NCI-H2196 (cell line): ENCODE results near the gene PARN.
"Not testable (repeated sequence)": the region's sequence is repeated elsewhere in the genome, so short reads cannot be mapped to it uniquely, and the experiment has no call there.

Experiments
- DNase-seq: peaks from one replicate; lab custom pipeline; 2025; ENCODE audit not compliant: unreplicated experiment; lab: John Stamatoyannopoulos, UW

The PARN gene

DNA sequence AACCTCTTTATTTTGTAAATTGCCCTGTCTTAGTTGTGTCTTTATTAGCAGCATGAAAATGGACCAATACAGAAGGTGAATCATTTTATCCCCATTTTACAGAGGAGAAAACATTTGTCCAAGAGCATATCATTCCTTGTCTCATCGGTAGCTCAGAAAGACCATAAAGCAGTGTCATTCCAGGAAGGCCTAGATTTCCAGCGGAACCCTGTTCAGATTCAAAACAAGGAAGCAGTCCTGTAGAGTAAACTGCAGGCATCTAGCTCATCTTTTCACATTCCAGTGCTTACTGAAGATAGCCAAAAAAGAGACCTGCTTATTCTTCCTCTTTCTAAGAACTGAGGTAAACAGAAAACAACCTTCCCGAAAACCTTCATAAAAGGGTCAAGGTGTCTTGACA, 54.0 kb downstream of the PARN start:
- no peak for DNase-seq

DNA sequence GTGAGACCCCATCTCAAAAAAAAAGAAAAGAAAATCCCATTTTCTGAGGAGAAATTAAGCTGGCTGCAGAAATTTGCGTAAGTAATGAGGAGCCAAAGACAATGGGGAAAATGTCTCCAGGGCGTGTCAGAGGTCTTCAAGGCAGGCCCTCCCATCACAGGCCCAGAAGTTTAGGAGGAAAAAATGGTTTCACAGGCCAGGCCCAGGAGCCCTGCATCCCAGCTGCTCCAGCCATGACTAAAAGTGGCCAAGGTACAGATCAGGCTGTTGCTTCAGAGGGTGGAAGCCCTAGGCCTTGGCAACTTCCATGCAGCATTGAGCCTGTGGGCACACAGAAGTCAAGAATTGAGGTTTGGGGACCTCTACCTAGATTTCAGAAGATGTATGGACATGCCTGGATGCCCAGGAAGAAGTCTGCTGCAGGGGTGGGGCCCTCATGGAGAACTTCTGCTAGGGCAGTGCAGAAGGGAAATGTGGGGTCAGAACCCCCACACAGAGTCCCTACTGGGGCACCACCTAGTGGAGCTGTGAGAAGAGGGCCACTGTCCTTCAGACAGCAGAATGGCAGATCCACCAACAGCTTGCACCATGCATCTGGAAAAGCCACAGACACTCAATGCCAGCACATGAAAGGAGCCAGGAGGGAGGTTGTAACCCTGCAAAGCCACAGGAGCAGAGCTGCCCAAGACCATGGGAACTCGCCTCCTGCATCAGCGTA, 55.2 kb downstream of the PARN start:
- not testable (repeated sequence) for DNase-seq

DNA sequence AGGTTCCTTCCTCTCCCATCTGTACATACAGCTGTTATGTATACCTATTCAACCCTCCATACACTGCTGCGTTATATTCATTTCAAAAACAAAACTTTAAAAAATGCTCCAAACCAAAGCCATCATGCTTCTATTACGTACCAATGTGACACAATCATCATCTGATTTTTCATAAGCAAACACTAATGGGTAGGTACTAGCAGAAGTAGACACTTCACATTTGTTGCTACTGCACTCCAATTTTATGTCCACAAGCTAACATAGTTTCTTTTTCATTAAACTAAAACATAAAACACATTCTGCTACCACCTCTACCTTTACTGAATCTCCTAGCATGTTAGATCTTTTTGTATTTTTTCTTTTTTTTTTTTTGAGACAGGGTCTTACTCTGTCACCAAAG, 57.5 kb downstream of the PARN start:
- DNase-seq, result no peak

GRCh38 chr16:14569213-14569612, 60.8 kb downstream of the PARN start:
- DNase-seq, result no peak

DNA sequence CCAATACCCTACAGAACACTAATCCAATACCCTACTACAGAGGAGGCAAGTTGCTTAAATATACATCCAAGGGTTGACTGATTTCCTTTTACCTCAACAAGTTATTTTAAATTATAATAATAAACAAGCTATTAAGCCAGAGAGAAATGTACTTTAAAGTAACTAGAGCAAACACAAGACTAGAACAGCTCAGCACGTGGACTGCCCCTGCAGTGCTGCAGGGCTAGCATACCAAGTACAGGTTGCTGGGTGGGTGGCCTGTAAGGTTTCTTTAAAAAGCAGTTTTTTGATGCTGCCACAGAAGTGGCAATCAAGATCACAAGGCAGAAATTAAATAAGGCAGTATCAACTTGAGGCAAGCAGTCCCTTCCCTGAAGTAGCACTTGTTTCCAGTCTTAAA, 63.5 kb downstream of the PARN start:
- DNase-seq, result no peak

DNA sequence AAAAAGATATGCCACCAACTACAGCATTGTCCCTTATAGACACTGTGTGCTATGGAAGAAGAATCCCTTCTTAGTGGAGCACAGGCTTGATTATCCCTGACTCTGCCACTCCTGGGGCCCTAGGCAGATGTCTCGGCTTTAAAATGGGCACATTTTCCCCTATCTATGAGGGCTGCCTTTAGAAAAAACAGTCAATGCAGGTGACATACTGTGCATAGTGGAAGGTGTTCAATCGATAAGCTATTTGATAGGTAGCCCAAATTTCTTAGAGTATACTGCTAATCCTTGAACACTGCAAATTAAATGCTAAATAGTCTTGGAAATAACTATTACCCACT, 64.4 kb downstream of the PARN start:
- DNase-seq, result no peak

GRCh38 chr16:14564861-14565687, 65.0 kb downstream of the PARN start:
- peak; percentile 83 for DNase-seq

GRCh38 chr16:14564323-14564722, 65.7 kb downstream of the PARN start:
- DNase-seq, result no peak

- peak; percentile 17 for DNase-seq
These were observed 67.2 kb downstream of the PARN start for GRCh38 chr16:14562691-14563491.

DNA sequence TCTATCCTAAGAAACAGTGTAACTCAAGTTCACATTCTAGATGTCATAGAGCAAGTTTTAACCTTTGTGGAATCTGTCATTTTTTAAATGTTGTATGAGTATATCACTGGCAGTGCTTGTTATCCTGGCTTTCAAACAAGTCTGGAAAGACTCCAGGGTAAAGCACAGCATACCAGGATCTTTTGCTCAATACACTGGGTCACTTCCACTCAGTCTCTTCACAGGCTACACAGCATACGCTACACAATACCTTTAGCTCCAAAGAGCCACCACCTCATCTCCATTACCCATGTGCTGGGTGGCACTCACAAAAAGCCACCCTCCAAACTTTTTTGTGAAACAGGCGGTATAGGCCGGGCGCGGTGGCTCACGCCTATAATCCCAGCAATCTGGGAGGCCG, 69.5 kb downstream of the PARN start:
- DNase-seq, result no peak

DNA sequence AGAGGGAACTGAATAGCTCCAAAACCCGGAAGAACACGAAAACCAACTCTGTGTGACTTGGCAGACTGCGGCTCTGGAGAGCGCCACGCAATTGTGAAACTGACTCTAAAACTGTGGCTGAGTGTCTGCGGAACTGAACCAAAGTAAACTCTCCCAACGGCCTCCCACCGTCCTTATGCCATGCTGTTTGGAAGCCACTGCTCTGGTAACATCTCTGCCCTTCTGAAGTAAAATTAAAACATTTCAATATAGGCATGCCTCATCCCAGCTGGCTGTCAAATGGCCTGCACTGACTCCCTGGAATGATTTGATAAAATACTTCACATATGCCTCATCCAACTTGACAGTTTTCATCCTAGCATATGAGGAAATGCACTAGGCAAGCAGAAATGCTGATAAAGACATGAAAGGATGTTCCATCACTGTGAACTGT, 70.2 kb downstream of the PARN start:
- peak; percentile 70 for DNase-seq

DNA sequence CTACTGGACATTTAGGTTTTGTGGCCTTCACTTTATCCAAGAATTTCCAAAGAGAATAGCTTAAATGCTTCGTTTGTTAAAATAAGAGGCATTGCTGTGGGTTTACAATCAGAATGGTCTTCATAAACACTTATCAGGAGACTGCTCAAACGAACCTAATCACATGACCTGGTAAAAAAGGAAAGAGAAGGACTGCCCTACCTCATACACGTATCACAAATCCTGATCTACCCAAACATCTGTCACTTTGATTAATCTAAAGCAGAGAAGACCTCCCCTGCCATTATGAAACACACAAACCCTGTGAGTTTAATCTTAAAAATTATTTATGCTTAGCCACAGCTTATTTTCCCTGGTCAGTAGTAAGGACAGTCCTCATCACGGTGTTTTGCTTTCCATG, 76.6 kb downstream of the PARN start:
- no peak for DNase-seq

GRCh38 chr16:14549789-14550153, 80.3 kb downstream of the PARN start:
- DNase-seq, result peak; percentile 63

DNA sequence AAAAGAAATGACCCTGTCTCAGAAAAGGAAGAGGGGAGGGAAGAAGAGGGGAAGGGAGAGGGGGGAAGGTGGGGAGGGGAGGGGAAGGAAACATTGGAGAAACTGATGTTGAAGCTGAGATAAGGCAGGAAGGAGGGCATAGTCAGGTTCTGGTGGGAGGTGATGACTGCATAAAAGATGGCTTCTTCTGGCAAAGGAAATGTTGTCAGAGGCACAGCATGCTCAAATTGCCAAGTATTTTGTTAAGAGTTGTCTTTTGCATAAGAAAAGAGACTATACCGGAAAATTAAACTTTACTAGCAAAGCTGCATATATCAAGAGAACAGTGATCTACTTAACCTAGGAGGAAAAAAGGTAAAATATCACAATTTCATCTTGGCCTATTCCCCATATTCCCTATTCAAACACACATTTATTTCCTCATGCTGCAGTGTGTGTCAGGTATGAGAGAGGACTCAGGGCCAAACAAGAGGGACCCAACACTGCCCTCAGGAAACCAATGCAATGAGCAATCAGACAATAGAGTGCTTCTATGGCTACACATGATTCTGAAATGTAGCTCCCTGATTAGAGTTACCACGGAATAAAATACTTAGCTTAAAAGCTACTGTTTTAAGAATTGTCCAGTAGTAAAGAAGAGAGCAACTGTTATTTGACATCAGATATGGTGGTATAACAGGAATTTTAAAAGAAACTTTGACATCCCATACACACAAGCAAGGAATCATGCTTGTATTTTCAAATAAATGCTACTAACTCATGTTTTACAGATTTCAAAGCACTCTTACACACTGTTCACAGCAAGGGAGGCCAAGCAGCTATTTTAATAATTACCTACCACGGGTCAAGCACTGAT, 80.9 kb downstream of the PARN start:
- peak; percentile 26 for DNase-seq

- no peak for DNase-seq
These were observed 84.6 kb downstream of the PARN start for GRCh38 chr16:14545346-14545884.

DNA sequence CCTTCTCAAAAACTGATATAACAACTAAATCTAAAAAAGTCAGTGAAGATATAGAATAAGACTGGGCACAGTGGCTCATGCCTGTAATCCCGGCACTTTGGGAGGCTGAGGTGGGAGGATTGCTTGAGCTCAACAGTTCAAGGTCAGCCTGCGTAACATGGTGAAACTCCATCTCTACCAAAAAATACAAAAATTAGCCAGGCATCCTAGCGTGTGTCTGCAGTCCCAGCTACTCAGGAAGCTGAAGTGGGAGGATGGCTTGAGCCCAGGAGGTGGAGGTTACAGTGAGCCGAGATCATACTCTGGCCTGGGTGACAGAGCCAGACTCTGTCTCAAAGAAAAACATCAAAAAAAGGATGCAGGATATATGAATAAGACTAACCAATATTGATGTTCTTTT, 85.2 kb downstream of the PARN start:
- not testable (repeated sequence) for DNase-seq

DNA sequence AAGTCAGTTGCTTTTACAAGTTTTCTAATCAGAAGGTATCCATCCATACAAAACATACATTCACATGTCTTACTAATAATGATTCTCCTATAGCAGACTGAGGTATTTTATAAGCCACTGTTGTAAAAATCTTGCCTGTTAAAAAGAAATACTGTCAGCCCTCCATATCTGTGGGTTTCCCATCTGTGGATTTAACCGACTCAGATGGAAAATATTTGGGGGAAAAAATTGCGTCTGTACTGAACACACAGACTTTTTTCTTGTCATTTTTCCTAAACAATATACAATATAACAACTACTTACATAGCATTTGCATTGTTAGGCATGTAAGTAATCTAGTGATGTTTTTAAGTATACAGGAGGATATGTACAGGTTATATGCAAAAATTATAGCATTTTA, 90.4 kb downstream of the PARN start:
- no peak for DNase-seq

DNA sequence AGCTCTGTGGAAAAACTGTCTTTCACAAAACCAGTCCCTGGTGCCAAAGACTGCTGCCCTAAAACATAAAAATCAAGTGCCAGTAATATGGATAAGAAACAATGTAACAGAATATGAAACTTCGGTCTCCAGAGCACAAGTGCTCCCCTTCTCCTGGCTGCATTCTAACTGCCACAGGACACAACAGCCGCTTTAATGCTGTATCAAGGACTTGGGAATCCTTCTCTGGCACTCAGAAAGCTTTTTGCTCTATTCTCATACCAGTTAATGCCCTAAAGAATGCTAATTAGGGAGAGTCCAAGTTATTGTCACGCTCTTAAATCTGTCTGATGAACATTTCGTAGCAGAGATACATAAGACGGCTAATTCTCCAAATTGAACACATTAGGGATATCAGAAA, 90.9 kb downstream of the PARN start:
- DNase-seq, result no peak

GRCh38 chr16:14538604-14539003, 91.5 kb downstream of the PARN start:
- peak; percentile 15 for DNase-seq

- DNase-seq, result no peak
These were observed 98.4 kb downstream of the PARN start for GRCh38 chr16:14531613-14532012.

DNA sequence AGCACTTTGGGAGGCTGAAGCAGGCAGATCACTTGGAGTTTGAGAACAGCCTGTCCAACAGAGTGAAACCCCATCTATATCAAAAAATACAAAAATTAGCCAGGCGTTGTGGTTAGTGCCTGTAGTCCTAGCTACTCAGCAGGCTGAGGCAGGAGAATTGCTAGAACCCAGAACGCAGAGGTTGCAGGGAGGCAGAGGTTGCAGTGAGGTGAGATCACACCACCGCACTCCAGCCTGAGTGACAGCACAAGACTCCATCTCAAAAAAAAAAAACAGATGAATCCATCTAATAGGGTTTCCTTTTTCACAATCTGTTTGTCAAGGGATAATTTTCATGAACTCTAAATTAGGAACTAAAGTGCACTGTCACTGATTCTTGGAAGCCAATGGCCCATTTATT, 99.0 kb downstream of the PARN start:
- no peak for DNase-seq
